ENCODE data around the gene VSIG8. TPM values are rescaled to one million over a fixed set of nuclear protein-coding genes. Genes with fewer than 3 reads are reported as not detected.

The VSIG8 gene
- total RNA-seq, 1 experiment from 2014 or later, result not detected

DNA sequence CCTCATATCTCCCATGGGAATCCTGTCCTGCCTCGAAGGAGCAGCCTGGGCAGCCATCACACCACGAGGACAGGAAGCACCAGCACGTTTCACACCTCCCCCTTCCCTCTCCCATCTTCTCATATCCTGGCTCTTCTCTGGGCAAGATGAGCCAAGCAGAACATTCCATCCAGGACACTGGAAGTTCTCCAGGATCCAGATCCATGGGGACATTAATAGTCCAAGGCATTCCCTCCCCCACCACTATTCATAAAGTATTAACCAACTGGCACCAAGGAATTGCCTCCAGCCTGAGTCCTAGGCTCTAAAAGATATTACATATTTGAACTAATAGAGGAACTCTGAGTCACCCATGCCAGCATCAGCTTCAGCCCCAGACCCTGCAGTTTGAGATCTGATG lies 27.1 kb downstream of the VSIG8 start:
- H3K4me3 ChIP-seq, result no peak overlapping the region
- H3K27me3 ChIP-seq, result no peaks in the 10 kb centered on the region
- no peak for DNase-seq
- H3K27ac ChIP-seq, result no peak overlapping the region
- H3K4me1 ChIP-seq, result no peaks in the 10 kb centered on the region
- no peaks in the 10 kb centered on the region for H3K9me3 ChIP-seq (replicated peaks)
- H3K36me3 ChIP-seq, result no peaks in the 10 kb centered on the region

DNA sequence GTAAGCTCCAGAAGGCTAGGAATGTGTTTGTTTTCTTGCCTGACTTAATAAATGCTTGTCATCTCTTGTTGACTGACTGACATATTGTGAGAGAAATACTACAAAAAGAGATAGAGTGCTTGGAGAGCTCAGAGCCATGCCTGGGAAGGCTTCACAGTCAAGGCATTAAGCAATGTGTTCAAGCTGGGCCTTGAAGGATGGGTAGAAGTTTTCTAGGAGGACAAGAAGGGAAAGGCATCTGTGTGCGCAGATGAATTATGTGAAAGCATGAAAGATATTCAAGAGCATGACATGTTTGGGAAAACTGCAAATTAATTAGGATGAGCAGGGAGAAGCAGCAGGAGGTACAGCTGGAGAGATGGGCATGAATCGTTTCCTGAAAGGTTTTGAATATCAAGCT lies 30.1 kb downstream of the VSIG8 start:
- no peaks in the 10 kb centered on the region for H3K4me1 ChIP-seq
- H3K4me3 ChIP-seq, result no peak overlapping the region

DNA sequence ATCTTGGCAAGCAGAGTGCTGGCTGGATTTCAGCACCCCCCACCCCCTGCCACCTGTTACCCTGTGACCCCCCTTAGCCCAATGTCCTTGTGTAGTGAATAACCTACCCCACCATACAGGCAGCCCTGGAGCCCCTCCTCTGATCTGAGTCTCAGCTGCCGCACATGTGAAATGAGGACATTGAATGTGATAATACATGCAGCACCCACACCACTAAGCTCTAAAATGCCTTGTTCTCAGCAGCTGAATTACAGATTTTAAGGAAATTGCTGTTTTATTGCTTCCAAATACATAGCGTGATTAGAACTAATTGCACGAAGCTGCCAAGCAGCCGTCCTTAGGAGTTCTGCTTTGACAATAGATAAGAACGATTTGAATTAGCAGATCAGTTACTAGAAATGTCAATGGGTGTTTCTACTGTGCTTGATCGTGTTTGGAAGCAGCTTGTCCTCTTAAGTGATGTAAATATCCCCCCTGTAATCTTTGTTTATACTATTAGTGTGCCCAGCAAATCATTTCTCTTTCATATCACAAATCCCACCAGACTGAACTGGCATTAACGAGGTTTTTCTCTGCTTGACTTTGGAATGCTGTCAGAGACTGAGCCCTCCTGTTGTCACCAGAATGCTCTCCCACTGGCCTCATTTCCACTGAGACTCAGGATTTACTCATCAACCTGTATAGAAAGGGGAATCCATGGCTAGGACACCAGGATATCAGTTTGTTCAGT lies 30.9 kb downstream of the VSIG8 start:
- no peak overlapping the region for H3K27ac ChIP-seq
- H3K36me3 ChIP-seq, result no peaks in the 10 kb centered on the region
- H3K4me1 ChIP-seq, result no peaks in the 10 kb centered on the region
- H3K27me3 ChIP-seq, result peaks cover 9% of the 10 kb centered on the region; the same call in 1 of the 2 replicates
- H3K4me3 ChIP-seq, result no peak overlapping the region
- H3K9me3 ChIP-seq (replicated peaks), result no peaks in the 10 kb centered on the region
- no peak for DNase-seq

More for the DNA sequence above, 30.1 kb downstream of the VSIG8 start:
- H3K27me3 ChIP-seq, result peaks cover 9% of the 10 kb centered on the region; the same call in 1 of the 2 replicates
- no peak overlapping the region for H3K27ac ChIP-seq
- no peaks in the 10 kb centered on the region for H3K36me3 ChIP-seq
- DNase-seq, result no peak
- no peaks in the 10 kb centered on the region for H3K9me3 ChIP-seq (replicated peaks)

DNA sequence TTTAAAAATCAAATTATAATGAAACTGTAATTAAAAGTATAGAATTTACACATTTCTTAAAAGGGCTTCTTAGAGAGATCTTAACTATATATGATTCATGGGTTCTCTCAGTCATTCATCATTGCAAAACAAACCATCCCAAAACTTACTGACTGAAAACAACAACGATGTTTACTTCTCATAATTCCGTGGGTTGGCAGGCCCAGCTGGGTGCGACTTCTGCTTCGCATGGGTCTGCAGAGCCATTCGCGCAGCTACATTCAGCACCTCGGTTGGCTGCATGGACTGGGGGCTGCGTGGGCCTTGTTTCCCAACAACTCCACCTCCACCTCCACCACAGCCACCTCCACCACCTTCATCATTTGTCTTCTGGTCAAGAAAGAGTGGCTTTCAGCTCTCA lies 31.7 kb downstream of the VSIG8 start:
- H3K4me3 ChIP-seq, result no peak overlapping the region
- H3K27ac ChIP-seq, result no peak overlapping the region
- H3K36me3 ChIP-seq, result no peaks in the 10 kb centered on the region
- peaks cover 9% of the 10 kb centered on the region; the same call in 1 of the 2 replicates for H3K27me3 ChIP-seq
- H3K4me1 ChIP-seq, result no peaks in the 10 kb centered on the region
- no peaks in the 10 kb centered on the region for H3K9me3 ChIP-seq (replicated peaks)
- no peak for DNase-seq

DNA sequence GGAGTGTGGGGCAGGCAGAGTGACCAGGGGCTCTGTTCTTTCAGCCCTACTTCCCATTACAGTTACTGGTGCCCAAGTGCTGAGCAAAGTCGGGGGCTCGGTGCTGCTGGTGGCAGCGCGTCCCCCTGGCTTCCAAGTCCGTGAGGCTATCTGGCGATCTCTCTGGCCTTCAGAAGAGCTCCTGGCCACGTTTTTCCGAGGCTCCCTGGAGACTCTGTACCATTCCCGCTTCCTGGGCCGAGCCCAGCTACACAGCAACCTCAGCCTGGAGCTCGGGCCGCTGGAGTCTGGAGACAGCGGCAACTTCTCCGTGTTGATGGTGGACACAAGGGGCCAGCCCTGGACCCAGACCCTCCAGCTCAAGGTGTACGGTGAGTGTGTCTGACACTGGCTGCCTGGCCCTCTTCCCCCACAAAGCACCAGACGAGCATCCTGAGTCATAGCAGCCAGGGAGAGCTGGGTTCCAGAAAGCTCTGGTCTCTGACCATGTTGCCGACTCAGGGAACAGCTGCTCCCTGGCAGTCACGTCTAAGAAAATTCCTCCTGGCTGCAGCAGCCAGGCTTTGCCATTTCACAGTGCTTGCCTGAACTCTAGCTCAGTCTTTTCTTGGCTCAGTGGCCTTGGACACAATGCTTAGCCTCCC lies 32.5 kb downstream of the VSIG8 start:
- no peaks in the 10 kb centered on the region for H3K4me1 ChIP-seq
- peak; percentile 12 to 26 for DNase-seq
- no peaks in the 10 kb centered on the region for H3K36me3 ChIP-seq
- no peaks in the 10 kb centered on the region for H3K9me3 ChIP-seq (replicated peaks)
- H3K4me3 ChIP-seq, result no peak overlapping the region
- H3K27ac ChIP-seq, result no peak overlapping the region
- peaks cover 9% of the 10 kb centered on the region; the same call in 1 of the 2 replicates for H3K27me3 ChIP-seq

DNA sequence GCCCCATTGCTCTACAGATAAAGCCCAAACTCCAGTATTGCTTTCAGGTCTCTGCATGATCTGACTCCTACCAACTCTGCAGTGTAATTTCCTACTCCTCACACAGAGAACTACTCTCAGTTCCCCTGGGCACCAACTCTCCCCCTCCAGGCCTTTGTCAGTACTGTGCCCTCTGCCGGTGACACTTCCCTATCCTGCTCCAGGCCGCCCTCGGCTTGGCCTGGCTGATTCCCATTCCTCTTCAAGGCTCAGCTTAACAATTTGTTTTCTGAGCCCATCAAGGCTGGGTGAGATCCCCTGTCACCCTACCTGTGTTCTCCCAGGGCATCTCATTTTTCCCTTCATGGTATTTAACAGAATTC lies 33.2 kb downstream of the VSIG8 start:
- no peak overlapping the region for H3K27ac ChIP-seq
- H3K4me1 ChIP-seq, result no peaks in the 10 kb centered on the region
- DNase-seq, result no peak
- no peaks in the 10 kb centered on the region for H3K36me3 ChIP-seq
- peaks cover 9% of the 10 kb centered on the region; the same call in 1 of the 2 replicates for H3K27me3 ChIP-seq
- no peak overlapping the region for H3K4me3 ChIP-seq
- no peaks in the 10 kb centered on the region for H3K9me3 ChIP-seq (replicated peaks)

DNA sequence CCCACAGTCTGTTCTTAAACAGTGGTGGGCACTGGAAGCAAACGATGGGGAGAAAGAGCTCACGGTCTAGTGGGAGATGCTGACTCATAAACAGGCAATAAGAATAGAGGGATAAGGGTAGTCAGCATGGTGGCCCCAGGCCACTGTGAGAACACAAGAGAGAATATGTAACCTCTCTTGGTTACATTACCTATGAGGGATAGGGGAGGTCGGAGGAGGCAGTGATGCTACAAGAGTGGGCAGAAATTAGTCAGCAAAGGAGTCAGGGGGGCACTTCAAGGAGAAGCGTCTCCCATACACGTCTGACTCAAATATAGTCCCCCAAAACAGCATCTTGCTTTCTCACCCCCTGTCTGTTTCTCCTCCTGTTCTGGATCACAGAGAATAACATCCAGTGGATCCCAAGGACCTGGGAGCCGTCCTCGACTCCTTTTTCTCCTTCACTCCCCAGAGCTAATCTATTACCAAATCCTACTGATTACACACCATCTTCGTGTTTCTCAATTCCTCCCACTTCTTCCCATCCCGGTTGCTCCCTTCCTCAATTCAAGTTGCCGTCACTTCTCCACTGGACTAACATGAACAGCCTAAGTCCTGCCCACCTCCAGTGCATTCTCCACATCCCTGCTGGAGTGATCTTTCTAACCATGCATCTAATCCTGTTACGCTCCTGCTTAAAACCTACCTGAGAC lies 33.7 kb downstream of the VSIG8 start:
- Histone ChIP-seq H3K27ac (no peak overlapping the region), H3K36me3 (no peaks in the 10 kb centered on the region), H3K4me3 (no peak overlapping the region), H3K9me3 (replicated peaks) (no peaks in the 10 kb centered on the region), H3K4me1 (no peaks in the 10 kb centered on the region), H3K27me3 (peaks cover 9% of the 10 kb centered on the region; the same call in 1 of the 2 replicates)
- DNase-seq, result no peak

DNA sequence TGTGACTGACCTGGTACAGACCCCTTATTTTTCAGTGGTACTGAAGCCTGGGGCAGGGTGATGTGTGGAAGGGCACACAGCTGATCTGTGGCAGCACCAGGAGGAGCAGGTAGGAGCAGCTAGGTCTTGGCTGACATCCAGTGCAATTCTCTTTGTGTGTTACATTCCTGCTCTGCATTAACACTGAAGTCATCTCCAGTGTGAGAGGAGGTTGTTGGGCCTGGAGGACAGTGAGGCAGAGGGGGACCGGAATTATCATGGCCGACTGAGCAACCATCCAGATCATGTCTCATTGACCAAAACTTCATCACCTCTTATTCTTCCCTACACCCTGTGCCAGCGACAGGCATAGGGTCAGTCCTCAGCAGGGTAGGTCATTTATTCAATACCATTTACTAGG lies 34.3 kb downstream of the VSIG8 start:
- H3K27ac ChIP-seq, result no peak overlapping the region
- H3K36me3 ChIP-seq, result no peaks in the 10 kb centered on the region
- no peaks in the 10 kb centered on the region for H3K9me3 ChIP-seq (replicated peaks)
- no peaks in the 10 kb centered on the region for H3K4me1 ChIP-seq
- H3K4me3 ChIP-seq, result no peak overlapping the region
- H3K27me3 ChIP-seq, result peaks cover 9% of the 10 kb centered on the region; the same call in 1 of the 2 replicates
- no peak for DNase-seq

DNA sequence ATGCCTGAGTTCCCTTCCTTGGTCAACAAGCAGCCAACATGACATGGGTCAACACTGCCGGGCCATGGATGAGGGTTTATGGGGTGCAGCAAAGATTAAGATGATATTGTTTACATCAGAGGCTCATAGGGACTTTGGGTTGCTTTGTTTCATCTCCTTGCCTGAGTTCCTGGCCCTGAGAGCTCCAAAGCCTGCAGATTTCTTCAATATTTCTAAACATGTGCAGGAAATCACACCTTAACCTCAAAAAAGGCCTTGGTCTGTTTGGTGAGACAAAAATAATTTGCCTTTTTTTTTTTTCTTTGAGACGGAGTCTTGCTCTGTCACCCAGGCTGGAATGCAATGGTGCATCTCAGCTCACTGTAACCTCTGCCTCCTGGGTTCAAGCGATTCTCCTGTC lies 34.9 kb downstream of the VSIG8 start:
- Histone ChIP-seq H3K4me1 (no peaks in the 10 kb centered on the region), H3K36me3 (no peaks in the 10 kb centered on the region), H3K9me3 (replicated peaks) (no peaks in the 10 kb centered on the region), H3K4me3 (no peak overlapping the region), H3K27ac (no peak overlapping the region), H3K27me3 (peaks cover 9% of the 10 kb centered on the region; the same call in 1 of the 2 replicates)
- no peak for DNase-seq

DNA sequence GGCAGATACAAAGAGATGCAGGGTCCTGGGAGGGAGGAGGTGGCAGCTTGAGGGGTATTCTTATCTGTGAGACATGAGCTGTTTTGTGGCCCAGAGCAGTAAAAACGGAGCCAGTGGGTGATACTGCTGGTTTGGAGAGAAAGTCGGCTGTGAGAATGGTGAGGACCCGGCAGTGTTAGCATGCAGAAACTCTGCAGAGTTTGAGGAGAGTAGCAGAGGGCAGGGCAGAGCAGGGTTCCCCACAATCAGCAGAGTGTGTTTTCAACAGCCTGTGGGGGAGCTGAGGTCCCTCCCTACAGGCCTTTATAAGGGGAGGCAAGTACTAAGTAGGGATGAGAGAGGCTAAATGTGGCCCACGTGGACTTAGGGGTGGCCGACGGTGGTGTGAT lies 35.4 kb downstream of the VSIG8 start:
- H3K27ac ChIP-seq, result no peak overlapping the region
- no peak for DNase-seq
- no peaks in the 10 kb centered on the region for H3K9me3 ChIP-seq (replicated peaks)
- no peaks in the 10 kb centered on the region for H3K4me1 ChIP-seq
- peaks cover 9% of the 10 kb centered on the region; the same call in 1 of the 2 replicates for H3K27me3 ChIP-seq
- no peaks in the 10 kb centered on the region for H3K36me3 ChIP-seq
- no peak overlapping the region for H3K4me3 ChIP-seq

DNA sequence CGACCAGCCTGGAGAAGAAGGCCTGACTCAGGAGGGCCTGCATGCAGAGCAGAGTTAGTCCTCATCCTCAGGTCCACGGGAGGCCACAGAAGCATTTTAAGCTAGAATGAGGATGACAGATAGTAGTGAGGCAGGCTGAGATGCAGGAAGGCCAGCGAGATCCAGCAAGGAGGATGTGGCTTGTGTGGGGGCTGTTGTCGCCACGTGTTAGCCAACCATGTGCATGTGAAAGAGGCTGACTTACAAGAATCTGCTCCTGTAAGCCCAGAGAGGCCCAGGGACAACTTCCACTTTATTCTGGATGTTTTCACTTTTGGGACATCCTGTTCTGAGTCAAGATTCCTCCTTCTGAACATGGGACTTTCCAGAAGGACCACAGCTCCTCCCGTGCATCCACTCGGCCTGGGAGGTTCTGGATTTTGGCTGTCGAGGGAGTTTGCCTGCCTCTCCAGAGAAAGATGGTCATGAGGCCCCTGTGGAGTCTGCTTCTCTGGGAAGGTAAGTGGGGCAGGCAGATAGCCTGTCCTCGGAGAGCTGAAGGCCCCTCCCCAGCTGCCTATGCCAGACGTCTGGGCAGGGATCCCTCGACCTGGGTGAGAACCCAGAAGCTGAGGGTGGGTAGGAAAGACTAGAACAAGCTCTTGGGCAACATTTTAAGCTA lies 35.9 kb downstream of the VSIG8 start, which contains the start of gene SLAMF8:
Gene SLAMF8, plus strand, starts transcription at position 433 of the 661 bp plus-strand sequence. Its CDS starts 26 bp downstream, at position 459.
- peaks cover 9% of the 10 kb centered on the region; the same call in 1 of the 2 replicates for H3K27me3 ChIP-seq
- H3K36me3 ChIP-seq, result no peaks in the 10 kb centered on the region
- H3K27ac ChIP-seq, result no peak within 1 kb of the TSS
- H3K4me1 ChIP-seq, result no peaks in the 10 kb centered on the region
- H3K4me3 ChIP-seq, result no peak within 1 kb of the TSS
- DNase-seq, result no peak
- H3K9me3 ChIP-seq (replicated peaks), result no peaks in the 10 kb centered on the region

DNA sequence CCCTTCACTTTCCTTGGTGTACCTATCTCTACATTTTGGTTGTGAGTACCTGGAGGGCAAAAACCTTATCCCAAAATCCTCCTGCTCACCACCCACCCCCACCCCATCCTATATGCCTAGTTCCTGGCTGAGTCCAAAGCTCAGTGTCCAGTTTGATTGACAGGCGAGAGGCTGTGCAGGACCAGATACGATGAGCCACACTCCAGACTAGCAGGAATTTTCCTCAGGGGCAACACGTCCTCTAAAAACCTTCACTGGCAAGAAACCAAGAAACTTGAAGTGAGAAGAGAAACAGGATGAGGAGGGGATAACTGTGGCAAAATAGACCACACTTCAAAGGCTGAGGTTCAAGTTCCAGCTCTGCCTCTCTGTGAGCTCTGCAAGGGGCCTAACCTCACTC lies 36.9 kb downstream of the VSIG8 start:
- Histone ChIP-seq H3K9me3 (replicated peaks) (no peaks in the 10 kb centered on the region), H3K36me3 (no peaks in the 10 kb centered on the region), H3K27ac (no peak overlapping the region), H3K4me3 (no peak overlapping the region), H3K4me1 (no peaks in the 10 kb centered on the region), H3K27me3 (peaks cover 9% of the 10 kb centered on the region; the same call in 1 of the 2 replicates)
- no peak for DNase-seq

DNA sequence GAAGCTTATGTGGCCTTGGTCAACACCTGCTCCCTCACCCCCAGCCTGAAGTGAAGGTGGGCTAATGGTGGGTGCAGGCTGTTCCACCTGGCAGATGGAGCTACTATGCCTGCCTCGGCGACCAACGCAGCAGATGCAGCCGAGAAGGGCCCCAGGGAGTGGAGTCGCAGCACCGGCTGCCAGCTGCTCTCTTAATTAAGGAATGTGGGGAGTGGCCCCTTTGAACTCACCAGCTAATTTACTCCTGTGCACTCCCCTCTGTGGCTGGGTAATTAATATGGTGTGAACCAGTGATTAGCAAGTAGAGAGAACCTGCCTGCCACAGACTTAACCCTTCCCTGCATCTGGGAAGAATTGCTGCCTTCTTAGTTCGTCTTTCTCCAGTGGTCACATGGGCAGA lies 39.1 kb downstream of the VSIG8 start:
- Histone ChIP-seq H3K4me3 (no peak overlapping the region), H3K4me1 (no peaks in the 10 kb centered on the region), H3K27ac (no peak overlapping the region), H3K27me3 (no peaks in the 10 kb centered on the region; the same call in 1 of the 2 replicates), H3K9me3 (replicated peaks) (no peaks in the 10 kb centered on the region), H3K36me3 (no peaks in the 10 kb centered on the region)
- DNase-seq, result no peak

DNA sequence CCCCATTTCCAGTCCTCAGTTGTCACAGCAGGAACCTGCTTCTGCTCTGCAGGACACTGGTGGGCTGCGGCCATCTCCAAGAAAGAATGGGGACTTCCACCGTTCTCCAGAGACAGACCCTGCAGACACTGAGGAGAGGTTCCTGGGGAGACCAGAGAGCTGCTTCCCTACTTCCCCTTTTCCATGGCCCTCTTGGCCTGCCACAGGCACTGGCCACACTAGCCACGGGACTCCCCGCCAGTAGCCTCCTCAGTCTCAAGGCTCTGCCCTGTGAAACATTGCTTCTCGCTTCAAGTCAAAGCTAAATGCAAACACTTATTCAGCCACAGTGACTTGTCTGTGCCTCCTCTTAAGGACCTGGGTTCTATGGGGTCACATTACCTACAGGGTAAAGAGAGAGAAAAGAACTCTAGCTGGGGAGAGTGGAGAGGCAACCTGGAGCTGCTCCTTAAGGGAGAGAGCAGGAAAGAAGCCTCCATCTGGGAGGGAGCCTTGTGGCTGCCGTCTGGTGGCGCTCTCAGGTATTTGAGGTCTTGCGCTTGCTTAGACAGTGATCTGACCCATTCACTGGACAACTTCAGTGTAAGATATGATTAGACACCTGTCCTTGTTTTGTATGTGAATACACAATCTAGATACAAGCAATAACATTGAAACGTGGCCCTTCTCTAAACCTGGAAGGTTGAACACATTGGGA lies 41.1 kb downstream of the VSIG8 start:
- H3K27ac ChIP-seq, result no peak overlapping the region
- DNase-seq, result no peak
- H3K36me3 ChIP-seq, result no peaks in the 10 kb centered on the region
- H3K4me3 ChIP-seq, result no peak overlapping the region
- no peaks in the 10 kb centered on the region; the same call in 1 of the 2 replicates for H3K27me3 ChIP-seq
- no peaks in the 10 kb centered on the region for H3K4me1 ChIP-seq
- H3K9me3 ChIP-seq (replicated peaks), result no peaks in the 10 kb centered on the region
